ENCODE results near the gene UNC45A. TPM values are rescaled to one million over a fixed set of nuclear protein-coding genes. Genes with fewer than 3 reads are reported as not detected.
A peak's percentile ranks its signal among the peaks of the same experiment; 100 is the strongest.

UNC45A gene
- total RNA-seq, 2 experiments from 2014 or later: 46.1 to 68.0 TPM

DNA sequence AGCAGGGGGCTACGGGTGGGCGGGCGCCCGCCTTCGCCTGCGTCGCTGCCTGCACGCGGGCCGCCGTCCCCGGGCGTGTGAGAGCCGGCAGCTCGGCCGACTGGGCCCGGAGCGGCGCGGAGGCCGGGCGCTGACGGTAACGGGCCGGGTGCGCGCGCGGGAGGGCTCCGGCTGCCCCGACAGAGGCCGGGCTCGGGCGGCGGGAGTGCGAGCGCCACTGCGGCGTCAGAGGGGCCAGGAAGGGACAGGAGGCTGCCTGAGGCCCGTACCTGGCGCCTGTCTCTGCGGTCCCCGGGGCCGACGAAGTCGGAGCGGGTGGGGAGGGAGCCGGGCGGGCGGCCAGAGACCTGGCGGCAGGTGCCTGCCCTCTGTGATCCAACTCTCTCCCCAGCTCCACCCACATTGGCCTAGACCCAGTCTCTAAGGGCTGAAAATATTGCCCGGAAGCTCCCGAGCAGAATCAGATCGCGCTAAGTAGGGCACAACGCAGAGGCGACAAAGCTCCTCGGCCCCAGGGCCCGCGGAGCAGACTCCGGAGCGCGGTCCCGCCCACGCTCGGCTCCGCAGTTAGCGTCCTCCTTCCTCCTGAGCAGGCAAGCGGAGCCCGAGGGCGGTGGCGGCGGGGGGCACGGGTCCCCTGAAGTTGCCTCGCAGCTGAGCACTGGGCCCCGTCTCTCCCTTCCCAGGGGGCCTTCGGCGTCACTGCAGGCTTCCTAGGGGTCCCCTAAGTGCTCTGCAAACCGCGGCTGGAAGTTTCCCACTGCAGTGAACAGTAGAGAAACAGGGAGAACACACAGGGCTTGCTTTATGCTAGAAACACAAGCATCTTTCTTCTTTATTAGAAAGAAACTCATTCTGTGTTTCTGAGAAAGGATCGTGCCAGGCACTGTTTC is 32.0 kb upstream of the UNC45A start, which contains the start of gene MAN2A2:
TSS of gene MAN2A2 (plus strand) at position 463 of the 893 bp plus-strand sequence. CDS start 906 bp downstream, outside the sequence.
- H3K9me2 ChIP-seq (ENCODE audit: insufficient read depth, low read length): no peaks in the 10 kb centered on the region
- intact Hi-C loops (cut with micrococcal nuclease; ENCODE audit: unreplicated experiment): loop anchor here (1.0 kb wide), 1 partner anchor 28 kb away; no protein-coding TSS in a partner anchor
- H3K4me2 ChIP-seq (ENCODE audit: low read length): peak within 1 kb of the TSS; percentile 86
- no peaks in the 10 kb centered on the region for H3K36me3 ChIP-seq (ENCODE audit: insufficient read depth, low read length)
- POLR2A ChIA-PET: interaction anchor here (1.4 to 4.5 kb wide), 2 partner anchors 11 to 27 kb away, joined by 3 to 24 read pairs; no protein-coding TSS in a partner anchor
- peak within 1 kb of the TSS; percentile 69 for H3K4me3 ChIP-seq (ENCODE audit: low read depth, low read length, poor library complexity, severe bottlenecking)
- peaks cover 22% of the 10 kb centered on the region for H3K4me1 ChIP-seq (ENCODE audit: insufficient read depth, low read length, poor library complexity, severe bottlenecking)
- CTCF ChIA-PET (ENCODE audit: unreplicated experiment): interaction anchor here (1.3 to 3.8 kb wide), 2 partner anchors 29 to 32 kb away, joined by 5 to 16 read pairs; partner anchors contain the start of genes HDDC3 and UNC45A
- no TSS peak for BruUV-seq (replicated peaks)
- peak; percentile 55 for DNase-seq (ENCODE audit: low spot score)
- peak within 1 kb of the TSS; percentile 42; the same call in 1 of the 2 replicates for H2AFZ ChIP-seq (ENCODE audit: low read length)
- TF ChIP-seq CTCF (conservative IDR thresholded peaks at IDR 0.05; ENCODE audit: low read length) (no peak), EZH2phosphoT487 (IDR thresholded peaks at IDR 0.05; ENCODE audit: borderline replicate concordance, low read depth, low read length) (peak; percentile 93)
- H3K27ac ChIP-seq (ENCODE audit: low read depth, low read length, poor library complexity, severe bottlenecking): no peak within 1 kb of the TSS
- H4K20me1 ChIP-seq (ENCODE audit: insufficient read depth, low read length): no peaks in the 10 kb centered on the region
- no peaks in the 10 kb centered on the region for H3K9me3 ChIP-seq (ENCODE audit: low read length)
- no peaks in the 10 kb centered on the region for H3K79me2 ChIP-seq (ENCODE audit: insufficient read depth, low read depth, low read length)

- no peak for DNase-seq (ENCODE audit: low spot score)
Measured at GRCh38 chr15:90903733-90904536, 31.1 kb upstream of the UNC45A start.

More at GRCh38 chr15:90903733-90904536, 31.1 kb upstream of the UNC45A start:
- peak overlapping the region; percentile 42; the same call in 1 of the 2 replicates for H2AFZ ChIP-seq (ENCODE audit: low read length)
- ChIA-PET CTCF (ENCODE audit: unreplicated experiment) (interaction anchor here (0.7 to 3.8 kb wide), 3 partner anchors 28 to 31 kb away, joined by 3 to 16 read pairs (median 5); partner anchors contain the start of genes HDDC3 and UNC45A), POLR2A (interaction anchor here (1.4 to 4.5 kb wide), 2 partner anchors 10 to 27 kb away, joined by 3 to 24 read pairs; no protein-coding TSS in a partner anchor)
- no peaks in the 10 kb centered on the region for H3K9me3 ChIP-seq (ENCODE audit: low read length)
- TF ChIP-seq EZH2phosphoT487 (IDR thresholded peaks at IDR 0.05; ENCODE audit: borderline replicate concordance, low read depth, low read length) (peak; percentile 6; the same call in 1 of the 2 replicates), CTCF (conservative IDR thresholded peaks at IDR 0.05; ENCODE audit: low read length) (peak; percentile 24; the same call in 1 of the 2 replicates)
- BruUV-seq (replicated peaks): no TSS peak
- peaks cover 22% of the 10 kb centered on the region for H3K4me1 ChIP-seq (ENCODE audit: insufficient read depth, low read length, poor library complexity, severe bottlenecking)
- H3K4me3 ChIP-seq (ENCODE audit: low read depth, low read length, poor library complexity, severe bottlenecking): no peak overlapping the region
- no peak overlapping the region for H3K27ac ChIP-seq (ENCODE audit: low read depth, low read length, poor library complexity, severe bottlenecking)
- no peaks in the 10 kb centered on the region for H3K9me2 ChIP-seq (ENCODE audit: insufficient read depth, low read length)
- H3K4me2 ChIP-seq (ENCODE audit: low read length): peak overlapping the region; percentile 70
- no peaks in the 10 kb centered on the region for H4K20me1 ChIP-seq (ENCODE audit: insufficient read depth, low read length)
- H3K36me3 ChIP-seq (ENCODE audit: insufficient read depth, low read length): no peaks in the 10 kb centered on the region
- intact Hi-C loops (cut with micrococcal nuclease; ENCODE audit: unreplicated experiment): no loop called here
- H3K79me2 ChIP-seq (ENCODE audit: insufficient read depth, low read depth, low read length): no peaks in the 10 kb centered on the region
